Measurements from ENCODE around the gene XIRP1.
"Not testable (repeated sequence)": the region's sequence is repeated elsewhere in the genome, so short reads cannot be mapped to it uniquely, and the experiment has no call there.

The XIRP1 gene, protein sequence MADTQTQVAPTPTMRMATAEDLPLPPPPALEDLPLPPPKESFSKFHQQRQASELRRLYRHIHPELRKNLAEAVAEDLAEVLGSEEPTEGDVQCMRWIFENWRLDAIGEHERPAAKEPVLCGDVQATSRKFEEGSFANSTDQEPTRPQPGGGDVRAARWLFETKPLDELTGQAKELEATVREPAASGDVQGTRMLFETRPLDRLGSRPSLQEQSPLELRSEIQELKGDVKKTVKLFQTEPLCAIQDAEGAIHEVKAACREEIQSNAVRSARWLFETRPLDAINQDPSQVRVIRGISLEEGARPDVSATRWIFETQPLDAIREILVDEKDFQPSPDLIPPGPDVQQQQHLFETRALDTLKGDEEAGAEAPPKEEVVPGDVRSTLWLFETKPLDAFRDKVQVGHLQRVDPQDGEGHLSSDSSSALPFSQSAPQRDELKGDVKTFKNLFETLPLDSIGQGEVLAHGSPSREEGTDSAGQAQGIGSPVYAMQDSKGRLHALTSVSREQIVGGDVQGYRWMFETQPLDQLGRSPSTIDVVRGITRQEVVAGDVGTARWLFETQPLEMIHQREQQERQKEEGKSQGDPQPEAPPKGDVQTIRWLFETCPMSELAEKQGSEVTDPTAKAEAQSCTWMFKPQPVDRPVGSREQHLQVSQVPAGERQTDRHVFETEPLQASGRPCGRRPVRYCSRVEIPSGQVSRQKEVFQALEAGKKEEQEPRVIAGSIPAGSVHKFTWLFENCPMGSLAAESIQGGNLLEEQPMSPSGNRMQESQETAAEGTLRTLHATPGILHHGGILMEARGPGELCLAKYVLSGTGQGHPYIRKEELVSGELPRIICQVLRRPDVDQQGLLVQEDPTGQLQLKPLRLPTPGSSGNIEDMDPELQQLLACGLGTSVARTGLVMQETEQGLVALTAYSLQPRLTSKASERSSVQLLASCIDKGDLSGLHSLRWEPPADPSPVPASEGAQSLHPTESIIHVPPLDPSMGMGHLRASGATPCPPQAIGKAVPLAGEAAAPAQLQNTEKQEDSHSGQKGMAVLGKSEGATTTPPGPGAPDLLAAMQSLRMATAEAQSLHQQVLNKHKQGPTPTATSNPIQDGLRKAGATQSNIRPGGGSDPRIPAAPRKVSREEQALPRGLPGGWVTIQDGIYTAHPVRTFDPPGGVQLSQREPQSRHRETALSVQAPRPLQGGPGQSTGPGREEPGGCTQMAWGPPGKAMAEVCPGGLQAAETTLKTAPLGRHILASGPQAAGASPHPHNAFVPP (N-terminal part only)

DNA sequence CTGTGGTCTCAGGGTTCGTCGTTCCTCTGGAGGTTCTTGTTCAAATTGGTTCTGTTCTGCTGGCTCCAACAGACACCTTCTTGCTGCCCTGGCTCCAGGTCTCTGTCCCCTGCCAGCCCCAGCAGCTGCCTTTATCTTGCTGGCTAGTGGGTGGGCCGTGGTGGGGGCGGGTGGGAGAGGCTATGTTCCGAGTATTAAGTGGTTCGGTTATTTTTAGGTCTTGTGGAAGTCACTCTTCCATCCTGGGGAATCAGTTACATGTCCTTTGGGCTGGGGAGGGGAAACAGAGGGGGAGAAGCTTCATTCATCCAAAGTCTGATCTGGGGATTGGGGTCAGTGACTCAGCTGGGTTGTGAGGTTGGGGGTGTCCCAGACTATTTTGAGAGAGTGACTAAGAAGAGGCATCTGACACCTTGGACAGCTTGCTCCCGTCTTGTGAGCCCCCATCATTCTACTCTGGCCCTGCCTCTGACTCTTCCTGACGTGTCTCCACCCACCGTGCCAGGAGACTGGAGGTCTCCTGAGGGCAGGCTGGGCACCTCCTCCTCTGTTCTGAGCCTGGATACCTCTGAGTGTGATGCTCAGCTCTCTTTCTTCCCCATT, at the start of gene XIRP1:
Gene XIRP1 (minus strand): TSS at position 106 of the 603 bp plus-strand sequence. CDS start 3,150 bp downstream, outside the sequence.
- no peak for DNase-seq

DNA sequence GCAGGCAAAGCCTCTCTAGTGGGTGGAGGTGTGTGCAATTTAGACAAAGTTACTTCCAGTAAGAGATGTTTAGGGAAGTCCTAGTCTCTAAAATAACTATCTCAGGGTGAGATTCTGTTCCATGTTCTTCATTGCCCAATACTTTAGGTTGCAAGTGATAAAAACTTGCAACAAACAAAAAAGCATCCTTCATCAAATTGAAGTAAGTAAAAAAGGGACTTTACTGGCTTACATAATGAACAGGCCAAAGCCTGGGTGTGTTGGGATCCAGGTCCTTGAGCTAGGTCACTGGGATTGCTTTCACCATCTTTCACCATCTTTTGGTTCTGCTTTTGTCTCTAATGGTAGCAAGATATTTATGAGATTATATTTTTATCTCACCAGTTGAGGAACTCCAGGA, 49.2 kb upstream of the XIRP1 start:
- no peak for DNase-seq

DNA sequence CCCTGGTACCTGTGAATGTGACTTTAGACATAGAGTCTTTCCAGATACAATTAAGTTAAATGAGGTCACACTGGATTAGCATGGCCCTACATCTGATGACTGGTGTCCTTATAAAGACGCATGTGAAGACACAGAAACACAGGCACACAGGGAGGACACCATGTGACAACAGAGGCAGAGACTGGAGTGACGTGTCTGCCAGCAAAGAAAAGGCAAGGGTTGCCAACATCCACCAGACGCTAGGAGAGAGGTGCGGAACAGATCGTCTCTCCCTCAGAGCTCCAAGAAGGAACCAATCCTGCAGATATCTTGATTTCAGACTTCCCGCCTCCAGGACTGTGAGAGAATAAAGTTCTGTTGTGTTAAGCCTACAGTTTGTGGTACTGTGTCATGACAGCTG, 44.6 kb upstream of the XIRP1 start:
- DNase-seq, result no peak

DNA sequence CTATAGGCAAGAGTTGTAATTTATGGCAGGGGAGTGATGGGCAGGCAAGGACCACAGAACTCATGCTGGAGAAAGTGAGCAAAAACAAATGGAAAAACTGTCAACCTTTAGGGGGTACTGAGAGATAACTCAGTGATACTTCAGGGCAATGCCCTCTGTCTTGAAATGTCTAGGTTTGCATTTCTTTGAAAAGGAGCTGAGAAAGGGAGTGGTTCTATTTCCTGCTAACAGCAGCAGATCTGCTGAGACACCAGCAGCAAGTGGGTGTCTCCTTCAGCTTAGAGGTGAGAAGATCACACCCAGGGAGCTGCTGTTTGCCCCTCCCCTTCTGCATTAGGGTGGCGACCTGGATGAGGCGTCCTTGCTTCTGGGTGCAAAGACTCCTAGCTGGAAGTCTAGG, 42.3 kb upstream of the XIRP1 start:
- no peak for DNase-seq

DNA sequence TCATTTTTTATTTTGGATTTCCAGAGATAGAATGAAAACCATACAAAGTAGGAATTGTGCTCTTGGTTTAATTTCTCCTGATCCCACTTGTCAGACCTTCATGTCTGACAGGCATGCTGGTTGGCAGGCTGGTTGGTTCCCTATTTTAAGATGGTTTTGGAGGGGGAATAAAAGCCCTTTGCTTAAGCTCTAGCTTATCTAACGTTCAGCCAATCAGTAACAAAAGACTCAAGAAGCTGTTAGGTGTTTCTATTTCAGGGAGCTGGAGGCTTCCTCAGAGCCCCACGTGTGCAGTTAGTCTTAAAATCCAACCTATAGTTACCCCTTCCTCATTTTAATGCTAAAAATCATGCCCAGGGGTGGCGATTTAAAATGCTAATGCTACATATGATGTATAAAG, 40.5 kb upstream of the XIRP1 start:
- no peak for DNase-seq

DNA sequence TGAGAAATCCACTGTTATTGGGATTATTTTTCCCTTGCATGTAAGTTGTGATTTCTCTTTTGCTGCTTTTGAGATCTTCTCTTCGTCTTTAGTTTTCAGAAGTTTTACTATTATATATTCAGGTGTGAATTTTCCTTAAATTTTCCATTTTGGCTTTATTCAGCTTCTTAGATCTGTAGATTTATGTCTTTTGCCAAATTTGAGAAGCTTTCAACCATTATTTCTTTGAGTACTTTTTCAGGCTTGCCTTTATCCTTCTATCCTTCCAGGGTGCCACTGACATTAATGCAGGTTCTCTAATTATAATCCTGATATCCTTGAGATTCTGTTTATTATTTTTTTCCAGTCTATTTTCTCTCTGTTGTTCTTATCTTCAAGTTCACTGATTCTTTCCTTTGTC, 38.1 kb upstream of the XIRP1 start:
- no peak for DNase-seq

DNA sequence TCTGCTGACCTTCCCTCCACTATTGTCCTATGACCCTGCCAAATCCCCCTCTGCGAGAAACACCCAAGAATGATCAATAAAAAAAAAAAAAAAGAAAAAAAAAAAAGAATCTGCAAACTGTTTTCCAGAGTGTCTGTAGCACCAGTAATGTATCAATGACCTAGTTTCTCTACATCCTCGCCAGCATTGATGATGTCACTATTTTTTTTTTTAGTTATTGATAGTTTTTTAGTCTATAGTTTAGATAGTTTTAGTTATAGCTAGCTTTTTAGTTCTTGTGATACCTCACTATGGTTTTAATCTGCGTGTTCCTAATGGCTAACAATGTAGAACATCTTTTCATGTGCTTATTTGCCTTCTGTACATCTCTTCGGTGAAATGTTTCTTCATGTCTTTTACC, 36.1 kb upstream of the XIRP1 start:
- DNase-seq, result no peak

DNA sequence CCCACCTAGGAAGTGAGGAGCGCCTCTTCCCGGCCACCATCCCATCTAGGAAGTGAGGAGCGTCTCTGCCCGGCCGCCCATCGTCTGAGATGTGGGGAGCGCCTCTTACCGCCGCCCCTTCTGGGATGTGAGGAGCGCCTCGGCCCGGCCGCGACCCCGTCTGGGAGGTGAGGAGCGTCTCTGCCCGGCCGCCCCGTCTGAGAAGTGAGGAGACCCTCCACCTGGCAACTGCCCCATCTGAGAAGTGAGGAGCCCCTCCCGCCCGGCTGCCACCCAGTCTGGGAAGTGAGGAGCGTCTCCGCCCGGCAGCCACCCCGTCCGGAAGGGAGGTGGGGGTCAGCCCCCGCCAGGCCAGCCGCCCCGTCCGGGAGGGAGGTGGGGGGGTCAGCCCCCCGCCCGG, 35.2 kb upstream of the XIRP1 start:
- not testable (repeated sequence) for DNase-seq

DNA sequence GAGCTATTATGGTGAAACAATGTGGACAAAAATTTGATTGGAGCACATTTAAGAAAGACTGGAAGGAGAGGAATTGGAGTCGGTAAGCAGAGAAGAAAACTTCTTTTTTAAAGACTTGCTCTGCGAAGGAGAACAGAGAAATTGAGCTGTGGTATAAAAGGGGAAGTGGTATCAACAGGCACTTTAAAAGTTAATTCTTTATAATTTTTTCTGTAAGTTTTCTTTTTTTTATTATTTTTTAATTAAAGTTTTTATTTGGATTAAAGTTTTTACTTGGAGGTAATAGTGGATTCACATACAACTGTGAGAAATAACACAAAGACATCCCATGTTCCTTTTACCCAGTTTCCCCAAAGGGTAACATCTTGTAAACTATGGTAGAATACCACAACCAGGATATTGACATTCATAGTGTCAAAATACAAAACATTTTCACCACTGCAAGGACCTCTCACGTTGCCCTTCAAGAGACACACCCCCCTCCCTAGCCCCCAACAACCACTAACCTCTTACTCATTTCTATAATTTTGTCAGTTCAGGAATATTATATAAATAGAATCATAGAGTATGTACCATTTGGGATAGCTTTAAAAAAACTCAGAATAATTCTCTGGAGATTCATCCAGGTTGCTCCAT, 33.8 kb upstream of the XIRP1 start:
- no peak for DNase-seq

DNA sequence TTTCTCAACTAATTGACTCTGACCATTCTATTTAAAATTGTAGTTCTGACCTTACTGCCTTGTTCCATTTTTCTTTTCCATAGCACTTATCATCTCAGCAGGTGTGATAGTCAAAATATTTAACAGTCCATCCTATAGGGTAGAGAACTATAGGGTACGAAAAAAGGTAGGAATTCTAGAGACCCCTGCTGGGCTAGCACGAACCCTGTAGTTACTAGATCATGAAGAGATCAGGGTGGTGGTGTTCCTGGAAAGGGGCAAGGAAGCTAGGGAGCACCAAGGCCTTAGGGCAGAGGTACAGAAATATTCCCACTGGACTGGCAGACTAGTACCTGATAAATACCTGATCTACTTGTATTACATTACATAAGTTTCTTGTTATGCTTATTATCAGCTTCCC, 31.9 kb upstream of the XIRP1 start:
- no peak for DNase-seq

DNA sequence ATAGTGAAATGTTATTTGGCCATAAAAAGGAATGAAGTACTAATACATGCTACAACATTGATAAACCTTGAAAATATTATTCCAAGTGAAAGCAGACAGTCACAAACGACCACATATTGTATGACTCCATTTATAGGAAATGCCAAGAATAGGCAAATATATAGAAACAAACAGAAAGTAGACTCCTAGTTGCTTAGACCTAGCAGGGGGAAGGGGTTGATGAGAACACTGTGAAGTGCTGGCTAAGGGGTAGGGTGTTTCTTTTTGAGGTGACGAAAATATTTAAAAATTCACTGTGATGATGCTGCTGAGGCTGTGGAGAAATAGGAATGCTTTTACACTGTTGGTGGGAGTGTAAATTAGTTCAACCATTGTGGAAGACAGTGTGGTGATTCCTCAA, 30.5 kb upstream of the XIRP1 start:
- DNase-seq, result no peak

DNA sequence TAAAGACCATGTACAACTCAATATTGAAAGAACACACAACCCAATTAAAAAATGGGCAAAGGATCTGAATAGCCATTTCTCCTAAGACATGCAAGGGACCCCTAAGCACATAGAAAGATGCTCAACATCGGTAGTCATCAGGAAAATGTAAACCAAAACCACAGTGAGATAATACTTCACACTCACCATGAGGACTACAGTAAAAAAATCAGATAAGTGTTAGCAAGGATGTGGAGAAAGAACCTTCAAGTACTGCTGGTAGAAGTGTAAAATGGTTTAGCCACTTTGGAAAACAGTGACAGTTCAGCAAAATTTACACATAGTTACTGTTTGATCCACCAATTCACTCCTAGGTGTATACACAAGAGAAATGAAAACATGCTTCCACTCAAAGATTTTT, 30.1 kb upstream of the XIRP1 start:
- DNase-seq, result no peak

DNA sequence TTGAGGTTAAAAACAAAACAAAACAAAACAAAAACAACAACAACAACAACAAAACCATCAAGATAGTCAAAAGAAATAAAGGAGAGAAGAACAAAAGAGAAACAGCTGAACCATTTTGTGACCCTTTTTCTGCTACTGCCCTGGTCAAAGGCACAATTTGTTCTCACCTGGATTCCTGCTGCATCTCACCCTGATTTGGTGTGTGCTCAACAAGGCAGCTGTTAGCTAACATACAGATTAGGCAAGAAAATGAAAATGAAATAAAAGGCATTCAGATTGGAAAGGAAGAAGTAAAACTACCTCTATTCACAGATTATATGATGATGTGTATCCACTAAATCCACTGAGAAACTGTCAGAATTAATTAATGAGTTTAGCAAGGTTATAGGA, 28.7 kb upstream of the XIRP1 start:
- DNase-seq, result no peak

DNA sequence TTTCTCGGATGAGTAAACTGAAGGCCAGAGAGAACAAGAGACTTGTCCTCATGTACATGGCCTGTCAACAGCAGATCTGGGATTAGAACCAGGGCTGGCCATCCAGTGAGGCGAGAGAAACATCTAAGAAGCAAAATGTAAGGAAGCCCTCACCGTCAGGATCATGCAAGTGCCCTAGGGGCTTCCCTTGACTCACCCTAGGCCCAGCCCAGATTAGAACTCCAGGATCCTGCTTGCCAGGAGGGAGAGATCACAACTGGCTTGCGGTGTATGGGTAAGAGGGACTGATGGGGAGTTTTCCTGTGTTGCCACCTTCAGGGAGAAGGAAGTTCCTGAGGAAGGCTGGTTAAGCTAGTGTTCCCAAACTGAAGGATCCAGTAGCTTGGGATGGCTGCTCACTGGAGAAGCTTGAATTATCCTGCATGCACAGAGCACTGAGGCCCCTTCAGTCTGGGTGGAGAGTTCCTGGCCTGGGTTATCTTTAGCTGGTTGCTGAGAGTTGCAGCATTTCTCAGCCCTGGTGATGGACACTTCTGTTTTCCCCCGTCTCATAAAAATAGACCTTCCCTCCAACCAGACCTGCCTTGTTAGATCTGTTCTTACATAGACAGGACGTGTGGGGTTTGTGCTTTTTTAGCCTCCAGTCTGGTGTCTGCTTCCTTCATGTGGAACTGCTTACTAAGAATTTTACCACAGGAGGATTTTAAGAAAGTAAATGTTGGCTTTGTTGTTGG, 28.2 kb upstream of the XIRP1 start:
- no peak for DNase-seq

DNA sequence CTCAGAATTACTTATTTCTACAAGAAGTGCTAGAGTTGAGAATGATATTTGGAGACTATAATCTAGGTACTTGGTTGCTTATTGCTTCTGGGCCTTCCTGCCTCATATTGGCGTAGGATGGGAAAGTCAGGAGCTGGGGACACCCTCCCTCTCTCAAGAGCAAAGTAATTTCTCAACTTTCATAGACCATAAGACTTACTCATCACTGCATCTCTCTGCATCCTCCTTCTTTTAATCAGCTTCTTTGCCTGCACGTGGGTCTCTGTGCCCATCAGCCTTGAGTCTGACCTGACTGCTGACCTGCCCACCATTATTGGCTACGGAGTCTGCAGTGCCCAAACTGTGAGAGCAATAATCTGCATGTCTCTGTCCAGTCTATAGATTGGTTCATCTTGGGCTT, 27.3 kb upstream of the XIRP1 start:
- DNase-seq, result no peak

DNA sequence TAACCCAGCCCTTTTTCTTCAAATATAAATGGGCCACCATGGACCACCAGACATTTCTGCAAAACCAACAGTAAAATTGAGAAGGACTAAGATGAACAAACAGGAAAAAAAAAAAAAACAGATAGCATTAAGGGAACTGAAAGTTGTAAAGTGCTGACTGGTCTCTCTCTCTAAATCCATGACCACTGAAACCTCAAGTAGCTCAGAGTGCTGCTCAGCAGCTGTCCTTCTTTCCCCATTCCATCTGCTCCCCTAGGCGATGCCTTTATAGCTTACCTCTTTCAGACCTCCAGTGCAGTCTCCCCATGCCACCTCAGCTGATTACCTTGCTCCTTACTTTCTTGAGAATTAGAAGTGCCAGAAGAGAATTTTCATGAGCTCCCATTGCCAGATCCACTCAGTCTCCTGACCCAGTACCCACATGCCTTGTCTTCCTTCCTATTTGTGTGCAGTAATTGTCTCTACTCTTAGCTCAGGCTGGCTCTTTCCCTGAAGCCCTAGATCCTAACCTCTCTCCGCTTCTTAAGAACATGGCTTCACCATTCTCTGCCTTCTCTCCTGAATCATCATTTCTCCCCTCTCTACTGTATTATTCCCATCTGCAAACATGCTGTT, 23.9 kb upstream of the XIRP1 start:
- DNase-seq, result no peak

DNA sequence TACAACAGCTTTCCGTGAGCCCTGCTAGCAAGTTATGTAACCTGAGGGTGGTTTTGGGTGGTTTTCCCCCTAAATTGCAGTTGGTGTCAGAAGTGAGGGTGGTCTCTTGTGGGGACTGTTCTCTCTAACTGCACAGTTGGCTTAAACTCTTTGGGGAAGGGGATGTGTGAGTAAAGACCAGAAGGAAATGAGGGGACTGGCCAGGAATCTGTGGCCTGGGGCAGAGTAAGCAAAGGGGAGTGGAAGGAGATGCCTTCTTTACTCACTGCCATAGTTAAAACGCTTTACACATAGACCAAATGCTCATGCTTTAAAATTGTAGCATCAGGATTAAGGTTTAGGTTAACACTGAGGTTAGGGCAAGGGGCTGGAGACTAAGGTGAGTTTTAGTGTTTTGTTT, 21.2 kb upstream of the XIRP1 start:
- DNase-seq, result no peak

DNA sequence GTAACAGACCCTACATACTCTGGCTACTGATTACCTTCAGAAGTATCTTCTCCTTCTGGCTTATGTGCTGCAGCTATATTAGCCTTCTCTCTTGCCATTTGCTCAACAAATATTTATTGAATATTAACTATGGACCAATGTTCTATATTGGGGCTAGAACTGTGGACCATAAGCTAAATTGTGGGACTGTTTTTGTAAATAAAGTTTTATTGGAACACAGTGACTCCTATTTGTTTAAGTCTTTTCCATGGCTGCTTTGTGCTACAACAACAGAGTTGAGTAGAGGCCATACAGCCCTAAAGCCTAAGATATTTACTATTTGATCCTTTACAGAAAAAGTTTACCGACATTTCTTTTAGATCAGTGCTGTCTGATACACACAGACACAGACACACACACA, 20.3 kb upstream of the XIRP1 start:
- DNase-seq, result no peak

DNA sequence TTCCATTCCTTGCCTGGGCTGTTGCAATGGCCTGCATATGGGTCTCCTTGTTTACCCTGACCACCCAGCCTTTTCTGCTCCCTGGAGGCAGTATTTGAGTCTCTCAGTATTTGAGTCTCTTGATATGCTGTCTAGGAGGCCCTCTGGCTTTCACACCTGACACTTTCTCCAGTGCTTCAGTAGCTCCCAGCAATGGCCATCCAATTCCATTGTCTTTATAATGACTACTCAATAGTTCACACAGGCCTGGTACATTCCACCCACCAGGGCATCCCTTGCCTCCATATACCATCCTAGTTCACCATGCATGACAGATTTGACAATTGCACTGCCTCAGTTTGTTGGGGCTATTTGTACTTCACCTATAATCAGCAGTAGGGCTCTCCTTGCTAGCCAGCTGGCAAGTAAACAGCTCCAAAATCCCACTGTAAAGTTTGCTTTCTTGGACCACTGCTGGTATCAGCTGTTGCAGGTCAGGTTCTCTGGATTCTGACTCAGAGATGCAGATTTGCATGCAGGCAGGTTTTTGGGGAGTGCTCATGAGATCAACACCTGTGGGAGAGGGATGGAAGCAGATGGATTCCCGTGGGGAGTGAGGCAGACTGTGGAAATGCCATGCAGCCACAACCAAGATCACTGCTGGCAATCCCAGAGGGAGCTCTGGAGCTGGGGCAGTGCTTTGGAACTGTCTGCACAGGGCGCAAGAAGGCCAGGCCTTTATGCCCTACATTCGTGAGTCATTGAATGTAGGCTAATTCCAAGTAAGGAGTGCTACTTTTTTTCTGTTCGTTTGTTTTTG, 19.1 kb upstream of the XIRP1 start:
- DNase-seq, result no peak

DNA sequence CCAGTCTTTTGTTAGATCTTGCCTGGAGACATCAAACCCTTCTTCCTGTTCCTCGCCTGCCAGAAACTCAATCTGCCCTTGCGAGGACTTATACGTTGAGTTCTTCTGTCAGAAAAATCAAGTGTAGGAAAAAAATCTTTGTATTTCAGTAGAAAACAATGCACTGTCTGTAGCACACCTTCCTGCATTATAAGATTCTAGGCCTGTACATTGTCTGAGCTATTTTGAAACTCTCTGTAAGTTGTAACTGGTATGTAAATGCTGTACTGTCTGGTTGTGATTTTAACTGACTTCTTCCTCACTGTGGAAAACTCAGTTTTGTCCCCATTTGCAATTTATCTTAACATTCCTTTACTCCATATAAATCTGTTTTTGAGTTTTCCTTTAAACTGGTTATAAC, 17.7 kb upstream of the XIRP1 start:
- DNase-seq, result no peak
